GM23338 (cell line): ENCODE data around the gene STIP1. TPM values are rescaled to one million over a fixed set of nuclear protein-coding genes. Genes with fewer than 3 reads are reported as not detected.

Experiments used
- ATAC-seq: fragments of 200-7000 bp; cut with Tn5 transposase; 3 replicates; pipeline ENCODE4 v1.9.1; 2020
- DNase-seq: peaks from one replicate; pipeline ENCODE4 v3.0.0-alpha.2; 2015; ENCODE audit warnings: low spot score
- H2AFZ ChIP-seq: fragments of 200-600 bp; sonication (generic); 2 replicates; pipeline ENCODE4 v1.8.0; 2016; ENCODE audit warnings: antibody characterized with exemption, mild to moderate bottlenecking, moderate library complexity
- H3F3A ChIP-seq: fragments of 200-600 bp; sonication (generic); replicated peaks from 2 replicates; pipeline ENCODE4 v1.8.0; 2017; ENCODE audit warnings: antibody characterized with exemption, mixed run types, low read depth
- H3K27ac ChIP-seq: fragments of 200-600 bp; sonication (generic); 2 replicates; pipeline ENCODE4 v1.6.1; 2016; ENCODE audit warnings: low read depth
- H3K27me3 ChIP-seq: fragments of 200-600 bp; sonication (generic); 2 replicates; pipeline ENCODE4 v1.8.0; 2016; ENCODE audit warnings: mild to moderate bottlenecking, mixed run types, moderate library complexity; ENCODE audit not compliant: insufficient read depth
- H3K36me3 ChIP-seq: fragments of 200-600 bp; sonication (generic); 2 replicates; pipeline ENCODE4 v1.8.0; 2016; ENCODE audit warnings: mild to moderate bottlenecking; ENCODE audit not compliant: insufficient read depth
- H3K4me1 ChIP-seq: fragments of 200-600 bp; sonication (generic); 2 replicates; pipeline ENCODE4 v1.8.0; 2016; ENCODE audit warnings: mild to moderate bottlenecking, moderate library complexity; ENCODE audit not compliant: insufficient read depth
- H3K4me2 ChIP-seq: fragments of 200-600 bp; sonication (generic); 2 replicates; pipeline ENCODE4 v1.7.1; 2017; ENCODE audit warnings: mixed run types
- H3K4me3 ChIP-seq: fragments of 200-600 bp; sonication (generic); 2 replicates; pipeline ENCODE4 v1.6.1; 2016; ENCODE audit warnings: mixed run types
- H3K79me2 ChIP-seq: fragments of 200-600 bp; sonication (generic); replicated peaks from 2 replicates; pipeline ENCODE4 v1.8.0; 2017; ENCODE audit warnings: mild to moderate bottlenecking; ENCODE audit not compliant: insufficient read depth
- H3K9me2 ChIP-seq: fragments of 200-600 bp; sonication (generic); 2 replicates; pipeline ENCODE4 v1.8.0; 2017; ENCODE audit not compliant: insufficient read depth
- H4K20me1 ChIP-seq: fragments of 200-600 bp; sonication (generic); replicated peaks from 2 replicates; pipeline ENCODE4 v1.8.0; 2017; ENCODE audit warnings: mild to moderate bottlenecking; ENCODE audit not compliant: insufficient read depth
- H3K27ac Mint-ChIP-seq: 2 replicates; pipeline ENCODE4 v1.8.0; 2020; ENCODE audit warnings: inconsistent platforms, mild to moderate bottlenecking, moderate library complexity, mixed read lengths
- H3K27me3 Mint-ChIP-seq: 3 replicates; pipeline ENCODE4 v1.8.0; 2022; ENCODE audit warnings: low read depth, mild to moderate bottlenecking, moderate library complexity, mixed read lengths, inconsistent platforms; ENCODE audit not compliant: insufficient read depth, poor library complexity
- H3K36me3 Mint-ChIP-seq: 3 replicates; pipeline ENCODE4 v1.8.0; 2021; ENCODE audit warnings: low read depth, mild to moderate bottlenecking, inconsistent platforms, moderate library complexity, mixed read lengths
- H3K4me1 Mint-ChIP-seq: 3 replicates; pipeline ENCODE4 v1.8.0; 2020; ENCODE audit warnings: mild to moderate bottlenecking, inconsistent platforms, mixed read lengths
- H3K4me3 Mint-ChIP-seq: 3 replicates; pipeline ENCODE4 v1.8.0; 2021; ENCODE audit warnings: moderate library complexity, mild to moderate bottlenecking, inconsistent platforms, mixed read lengths
- H3K9me3 Mint-ChIP-seq: 3 replicates; pipeline ENCODE4 v1.8.0; 2020; ENCODE audit warnings: moderate library complexity, mild to moderate bottlenecking, inconsistent platforms, mixed read lengths
- CREB1 ChIP-seq: fragments of 250-450 bp; sonication (Bioruptor Pico); IDR thresholded peaks from 2 replicates; pipeline ENCODE4 v1.5.0; 2020; ENCODE audit warnings: low read depth, mild to moderate bottlenecking, moderate library complexity
- EZH2phosphoT487 ChIP-seq: fragments of 200-600 bp; sonication (generic); IDR thresholded peaks from one replicate; pipeline ENCODE4 v1.8.1; 2018; ENCODE audit warnings: antibody characterized with exemption; ENCODE audit not compliant: unreplicated experiment
- JUNB ChIP-seq: IDR thresholded peaks from one replicate; pipeline ENCODE4 v1.6.1; 2016; ENCODE audit warnings: antibody characterized with exemption; ENCODE audit not compliant: unreplicated experiment
- NANOG ChIP-seq: IDR thresholded peaks from 2 replicates; pipeline ENCODE4 v1.6.1; 2016; ENCODE audit warnings: antibody characterized with exemption, borderline replicate concordance
- polyA plus RNA-seq: library from polyadenylated mRNA; unstranded; fragments of >200 nt; fragmentation: Nextera tagmentation; extraction: Ambion mirVana; gene quantifications from 2 replicates; pipeline ENCODE4 v1.2.1, GENCODE V29; 2016
- total RNA-seq: library from RNA; depleted of rRNA; stranded (reverse); fragments of >200 nt; shearing (Covaris generic); gene quantifications from 2 replicates; pipeline ENCODE4 v1.2.3, GENCODE V29; 2014
- TF ChIP-seq, protein P1 (sequence below), 2 experiments: fragments of 200-600 bp in 1 of 2; sonication (generic) in 1 of 2; conservative IDR thresholded peaks; 2 replicates each; pipeline versions ENCODE4 v1.5.1 to v1.6.1; 2016 to 2017; ENCODE audit warnings: antibody characterized with exemption in 2 of 2, low read depth in 2 of 2, mild to moderate bottlenecking in 2 of 2, moderate library complexity in 1 of 2
- TF ChIP-seq, protein P2 (sequence below): IDR thresholded peaks from 2 replicates; pipeline ENCODE4 v1.6.1; 2016; ENCODE audit warnings: antibody characterized with exemption
- TF ChIP-seq, protein P3 (sequence below): IDR thresholded peaks from one replicate; pipeline ENCODE4 v1.6.1; 2018; ENCODE audit warnings: antibody characterized with exemption; ENCODE audit not compliant: unreplicated experiment

STIP1 gene
- total and polyA plus RNA-seq, 2 experiments from 2014 or later, result 213 to 351 TPM

DNA sequence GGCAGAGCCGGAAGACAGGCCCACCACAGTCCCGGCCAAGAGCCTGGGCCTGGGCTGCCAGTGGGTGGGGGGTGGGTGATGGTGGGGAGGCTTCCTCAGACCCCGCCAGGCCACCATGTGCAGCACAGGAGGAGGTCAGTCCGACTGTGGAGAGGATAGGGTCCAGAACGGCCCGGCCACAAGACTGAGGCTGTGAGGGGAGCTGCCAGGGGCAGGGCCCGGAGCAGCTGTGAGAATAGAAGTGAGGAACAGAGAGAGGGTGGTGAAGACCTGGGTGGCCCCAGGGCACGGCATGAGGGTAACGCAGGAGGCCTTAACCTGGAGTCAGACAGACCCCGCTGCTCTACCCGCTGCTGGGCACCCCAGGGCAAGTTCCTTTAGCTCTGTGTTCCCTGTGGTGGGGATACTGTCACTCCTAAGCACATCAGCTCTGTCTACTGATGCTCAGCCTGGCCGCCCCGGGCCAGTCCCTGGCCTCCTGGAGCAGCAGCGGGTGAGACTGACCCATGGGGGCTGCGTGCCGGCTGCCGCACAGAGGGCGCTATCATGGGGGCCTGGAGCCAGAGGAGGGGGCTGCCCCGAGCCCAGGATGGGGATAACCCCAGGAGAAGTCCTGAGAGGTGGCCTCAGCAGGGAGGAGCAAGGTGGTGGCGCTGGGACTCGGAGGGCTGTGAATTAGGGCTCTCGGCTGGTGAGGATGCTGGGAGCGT is 22.3 kb downstream of the STIP1 start:
- Histone ChIP-seq H3K4me2 (no peak overlapping the region), H3K27me3 (no peaks in the 10 kb centered on the region), H3K79me2 (no peaks in the 10 kb centered on the region), H3K4me3 (no peak overlapping the region), H3K27ac (no peak overlapping the region), H3F3A (peaks cover 23% of the 10 kb centered on the region), H3K4me1 (no peaks in the 10 kb centered on the region; the same call in 1 of the 2 replicates), H3K36me3 (peaks cover 14% of the 10 kb centered on the region), H2AFZ (no peak overlapping the region), H3K9me2 (no peaks in the 10 kb centered on the region), H4K20me1 (peaks cover 7% of the 10 kb centered on the region)
- TF ChIP-seq EZH2phosphoT487 (no peak), CREB1 (CRISPR knock-in tag) (no peak), JUNB (no peak)
- TF ChIP-seq, protein P1, sequence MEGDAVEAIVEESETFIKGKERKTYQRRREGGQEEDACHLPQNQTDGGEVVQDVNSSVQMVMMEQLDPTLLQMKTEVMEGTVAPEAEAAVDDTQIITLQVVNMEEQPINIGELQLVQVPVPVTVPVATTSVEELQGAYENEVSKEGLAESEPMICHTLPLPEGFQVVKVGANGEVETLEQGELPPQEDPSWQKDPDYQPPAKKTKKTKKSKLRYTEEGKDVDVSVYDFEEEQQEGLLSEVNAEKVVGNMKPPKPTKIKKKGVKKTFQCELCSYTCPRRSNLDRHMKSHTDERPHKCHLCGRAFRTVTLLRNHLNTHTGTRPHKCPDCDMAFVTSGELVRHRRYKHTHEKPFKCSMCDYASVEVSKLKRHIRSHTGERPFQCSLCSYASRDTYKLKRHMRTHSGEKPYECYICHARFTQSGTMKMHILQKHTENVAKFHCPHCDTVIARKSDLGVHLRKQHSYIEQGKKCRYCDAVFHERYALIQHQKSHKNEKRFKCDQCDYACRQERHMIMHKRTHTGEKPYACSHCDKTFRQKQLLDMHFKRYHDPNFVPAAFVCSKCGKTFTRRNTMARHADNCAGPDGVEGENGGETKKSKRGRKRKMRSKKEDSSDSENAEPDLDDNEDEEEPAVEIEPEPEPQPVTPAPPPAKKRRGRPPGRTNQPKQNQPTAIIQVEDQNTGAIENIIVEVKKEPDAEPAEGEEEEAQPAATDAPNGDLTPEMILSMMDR (conservative IDR thresholded peaks at IDR 0.05; ENCODE audit: low read depth in 2 of 2), result 0 out of 4 replicates have a peak, but pooled peaks of 1 of the 2 experiments have one; percentile 4
- Mint-ChIP-seq H3K9me3 (no peaks in the 10 kb centered on the region), H3K4me1 (peaks cover 16% of the 10 kb centered on the region), H3K36me3 (peaks cover 37% of the 10 kb centered on the region), H3K4me3 (no peak overlapping the region; the same call in 2 of the 3 replicates), H3K27ac (no peak overlapping the region), H3K27me3 (peaks cover 18% of the 10 kb centered on the region)
- ATAC-seq (no peak), DNase-seq (no peak)

DNA sequence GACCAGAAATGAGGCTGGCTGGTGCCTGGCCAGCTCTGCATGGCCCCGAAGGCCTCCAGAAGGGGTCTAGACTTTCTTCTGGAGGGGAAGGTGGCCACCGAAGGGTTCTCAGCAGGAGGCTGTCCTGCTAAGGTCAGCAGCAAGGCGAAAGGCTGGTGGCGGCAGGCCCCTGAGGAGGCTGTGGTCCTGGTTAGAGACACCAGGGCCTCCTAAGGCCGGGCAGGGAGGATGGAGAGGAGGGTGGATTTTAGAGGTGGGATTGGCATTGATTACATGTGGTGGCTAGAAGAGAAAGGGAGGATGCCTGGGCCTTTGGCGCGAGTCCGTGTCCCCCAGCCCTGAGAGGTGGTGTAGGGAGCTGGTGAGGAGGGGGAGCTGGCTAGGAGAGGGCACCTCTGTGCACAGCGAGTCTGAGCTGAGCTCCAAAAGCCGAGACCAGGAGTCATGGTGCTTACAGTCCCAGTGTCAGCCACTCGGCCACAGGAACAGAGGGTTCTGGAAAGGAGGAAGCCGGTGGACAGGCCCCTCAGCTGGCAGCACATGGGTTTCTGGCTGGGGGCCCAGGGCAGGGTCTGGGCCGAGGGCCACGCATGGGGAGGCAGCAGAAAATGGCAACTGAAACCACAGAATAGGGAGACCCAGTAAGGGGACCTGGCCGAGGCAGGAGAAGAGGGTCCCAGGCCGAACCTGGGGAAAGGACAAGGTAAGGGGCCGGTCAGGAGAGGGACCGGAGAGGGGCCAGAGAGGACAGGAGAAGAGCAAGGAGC is 23.0 kb downstream of the STIP1 start:
- Mint-ChIP-seq H3K36me3 (peaks cover 33% of the 10 kb centered on the region), H3K27me3 (peaks cover 14% of the 10 kb centered on the region)
- DNase-seq, result no peak

More for the DNA sequence above, 23.0 kb downstream of the STIP1 start:
- Mint-ChIP-seq H3K9me3 (no peaks in the 10 kb centered on the region), H3K27ac (no peak overlapping the region), H3K4me3 (no peak overlapping the region; the same call in 2 of the 3 replicates), H3K4me1 (peaks cover 11% of the 10 kb centered on the region)
- Histone ChIP-seq H3K4me2 (no peak overlapping the region), H2AFZ (no peak overlapping the region), H3K4me1 (no peaks in the 10 kb centered on the region; the same call in 1 of the 2 replicates), H3F3A (peaks cover 16% of the 10 kb centered on the region), H3K9me2 (no peaks in the 10 kb centered on the region), H3K4me3 (no peak overlapping the region), H3K79me2 (no peaks in the 10 kb centered on the region), H3K27ac (0 out of 2 replicates have a peak overlapping the region, but pooled peaks have one; percentile 26), H4K20me1 (peaks cover 7% of the 10 kb centered on the region), H3K36me3 (peaks cover 7% of the 10 kb centered on the region), H3K27me3 (no peaks in the 10 kb centered on the region)
- ATAC-seq, result no peak
- no peak for TF ChIP-seq NANOG
- TF ChIP-seq, protein P2, sequence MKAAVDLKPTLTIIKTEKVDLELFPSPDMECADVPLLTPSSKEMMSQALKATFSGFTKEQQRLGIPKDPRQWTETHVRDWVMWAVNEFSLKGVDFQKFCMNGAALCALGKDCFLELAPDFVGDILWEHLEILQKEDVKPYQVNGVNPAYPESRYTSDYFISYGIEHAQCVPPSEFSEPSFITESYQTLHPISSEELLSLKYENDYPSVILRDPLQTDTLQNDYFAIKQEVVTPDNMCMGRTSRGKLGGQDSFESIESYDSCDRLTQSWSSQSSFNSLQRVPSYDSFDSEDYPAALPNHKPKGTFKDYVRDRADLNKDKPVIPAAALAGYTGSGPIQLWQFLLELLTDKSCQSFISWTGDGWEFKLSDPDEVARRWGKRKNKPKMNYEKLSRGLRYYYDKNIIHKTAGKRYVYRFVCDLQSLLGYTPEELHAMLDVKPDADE, result no peak
- TF ChIP-seq, protein P3, sequence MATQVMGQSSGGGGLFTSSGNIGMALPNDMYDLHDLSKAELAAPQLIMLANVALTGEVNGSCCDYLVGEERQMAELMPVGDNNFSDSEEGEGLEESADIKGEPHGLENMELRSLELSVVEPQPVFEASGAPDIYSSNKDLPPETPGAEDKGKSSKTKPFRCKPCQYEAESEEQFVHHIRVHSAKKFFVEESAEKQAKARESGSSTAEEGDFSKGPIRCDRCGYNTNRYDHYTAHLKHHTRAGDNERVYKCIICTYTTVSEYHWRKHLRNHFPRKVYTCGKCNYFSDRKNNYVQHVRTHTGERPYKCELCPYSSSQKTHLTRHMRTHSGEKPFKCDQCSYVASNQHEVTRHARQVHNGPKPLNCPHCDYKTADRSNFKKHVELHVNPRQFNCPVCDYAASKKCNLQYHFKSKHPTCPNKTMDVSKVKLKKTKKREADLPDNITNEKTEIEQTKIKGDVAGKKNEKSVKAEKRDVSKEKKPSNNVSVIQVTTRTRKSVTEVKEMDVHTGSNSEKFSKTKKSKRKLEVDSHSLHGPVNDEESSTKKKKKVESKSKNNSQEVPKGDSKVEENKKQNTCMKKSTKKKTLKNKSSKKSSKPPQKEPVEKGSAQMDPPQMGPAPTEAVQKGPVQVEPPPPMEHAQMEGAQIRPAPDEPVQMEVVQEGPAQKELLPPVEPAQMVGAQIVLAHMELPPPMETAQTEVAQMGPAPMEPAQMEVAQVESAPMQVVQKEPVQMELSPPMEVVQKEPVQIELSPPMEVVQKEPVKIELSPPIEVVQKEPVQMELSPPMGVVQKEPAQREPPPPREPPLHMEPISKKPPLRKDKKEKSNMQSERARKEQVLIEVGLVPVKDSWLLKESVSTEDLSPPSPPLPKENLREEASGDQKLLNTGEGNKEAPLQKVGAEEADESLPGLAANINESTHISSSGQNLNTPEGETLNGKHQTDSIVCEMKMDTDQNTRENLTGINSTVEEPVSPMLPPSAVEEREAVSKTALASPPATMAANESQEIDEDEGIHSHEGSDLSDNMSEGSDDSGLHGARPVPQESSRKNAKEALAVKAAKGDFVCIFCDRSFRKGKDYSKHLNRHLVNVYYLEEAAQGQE, result no peak
